ENCODE results near the gene TSPAN17. TPM values are rescaled to one million over a fixed set of nuclear protein-coding genes. Genes with fewer than 3 reads are reported as not detected.

Gene TSPAN17
- total RNA-seq, 2 donors from 2014 or later, result 26.7 to 53.0 TPM

DNA sequence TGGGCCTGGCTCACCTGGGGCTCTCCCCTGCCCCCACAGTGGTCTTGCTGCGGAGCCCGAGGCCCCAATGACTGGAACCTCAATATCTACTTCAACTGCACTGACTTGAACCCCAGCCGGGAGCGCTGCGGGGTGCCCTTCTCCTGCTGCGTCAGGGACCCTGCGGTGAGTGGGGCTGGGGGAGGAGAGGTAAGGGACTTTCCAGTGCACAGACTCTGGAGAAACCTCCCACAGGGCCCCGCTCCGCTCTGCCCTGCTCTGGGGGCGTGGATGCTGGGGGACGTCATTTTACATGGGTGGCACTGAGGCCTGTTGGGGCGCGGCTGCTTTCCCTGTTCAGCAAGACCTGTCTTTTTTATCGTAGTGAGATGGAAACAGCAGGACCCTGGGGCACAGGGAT is 7.6 kb downstream of the TSPAN17 start:
- Mint-ChIP-seq H3K9me3 (no peaks in the 10 kb centered on the region), H3K27ac (no peak overlapping the region), H3K4me1 (peaks cover 42% of the 10 kb centered on the region), H3K4me3 (peak overlapping the region; percentile 21), H3K36me3 (ENCODE audit: low read depth) (peaks cover 37% of the 10 kb centered on the region), H3K27me3 (no peaks in the 10 kb centered on the region)
- no peak for ATAC-seq (replicated peaks)

DNA sequence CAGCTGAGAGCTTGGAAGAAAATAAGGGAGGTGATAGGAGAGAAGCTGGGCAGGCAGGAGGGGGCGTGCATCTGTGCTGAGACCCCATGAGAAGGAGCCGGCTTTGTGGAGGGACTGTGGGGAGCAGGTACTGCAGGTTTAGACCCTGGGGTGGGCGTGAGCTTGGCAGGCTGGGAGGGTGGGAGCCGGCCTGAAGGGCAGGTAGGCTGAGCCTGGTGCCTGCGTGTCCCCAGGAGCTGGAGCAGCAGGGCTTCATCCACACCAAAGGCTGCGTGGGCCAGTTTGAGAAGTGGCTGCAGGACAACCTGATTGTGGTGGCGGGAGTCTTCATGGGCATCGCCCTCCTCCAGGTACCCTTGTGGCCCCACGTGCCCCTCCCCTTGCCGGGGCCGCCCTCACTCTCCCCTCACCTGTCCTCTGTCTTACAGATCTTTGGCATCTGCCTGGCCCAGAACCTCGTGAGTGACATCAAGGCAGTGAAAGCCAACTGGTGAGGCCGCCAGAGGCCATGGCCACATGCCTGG is 9.2 kb downstream of the TSPAN17 start:
- H3K4me1 Mint-ChIP-seq, result peaks cover 47% of the 10 kb centered on the region
- H3K36me3 Mint-ChIP-seq (ENCODE audit: low read depth), result peaks cover 31% of the 10 kb centered on the region
- no peak overlapping the region for H3K27ac Mint-ChIP-seq
- no peaks in the 10 kb centered on the region for H3K27me3 Mint-ChIP-seq
- no peak overlapping the region for H3K4me3 Mint-ChIP-seq
- ATAC-seq (replicated peaks), result no peak
- H3K9me3 Mint-ChIP-seq, result no peaks in the 10 kb centered on the region

DNA sequence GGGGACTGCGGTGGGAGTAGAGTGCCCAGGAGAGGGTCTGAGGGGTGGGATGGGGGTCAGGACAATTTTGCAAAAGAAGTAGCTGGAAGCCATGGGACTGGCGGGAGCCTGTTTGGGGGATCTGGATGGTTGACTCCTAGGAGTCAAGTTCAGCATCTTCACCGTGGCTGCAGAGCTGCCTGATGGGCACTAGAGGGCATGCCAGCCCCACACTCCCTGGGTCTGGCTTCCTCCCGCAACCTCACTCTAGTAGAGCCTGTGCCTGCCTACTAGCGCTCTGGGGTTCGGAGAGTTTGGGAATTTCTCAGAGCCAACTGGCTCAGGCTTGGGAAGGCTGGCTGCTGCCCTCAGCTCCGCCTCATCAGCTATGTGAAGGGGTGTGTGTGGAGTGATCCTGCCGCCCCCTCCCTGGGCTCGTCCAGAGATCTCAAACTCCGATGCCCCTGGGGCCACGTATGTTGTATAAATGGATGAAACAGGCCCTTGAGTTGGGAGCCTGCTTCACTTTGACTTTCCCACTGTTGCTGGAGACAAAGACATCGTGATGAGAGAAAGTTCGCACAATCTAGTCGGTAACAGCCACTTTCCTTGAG is 10.8 kb downstream of the TSPAN17 start:
- no peak overlapping the region for H3K27ac Mint-ChIP-seq
- H3K4me1 Mint-ChIP-seq, result peaks cover 41% of the 10 kb centered on the region
- H3K36me3 Mint-ChIP-seq (ENCODE audit: low read depth), result peaks cover 28% of the 10 kb centered on the region

DNA sequence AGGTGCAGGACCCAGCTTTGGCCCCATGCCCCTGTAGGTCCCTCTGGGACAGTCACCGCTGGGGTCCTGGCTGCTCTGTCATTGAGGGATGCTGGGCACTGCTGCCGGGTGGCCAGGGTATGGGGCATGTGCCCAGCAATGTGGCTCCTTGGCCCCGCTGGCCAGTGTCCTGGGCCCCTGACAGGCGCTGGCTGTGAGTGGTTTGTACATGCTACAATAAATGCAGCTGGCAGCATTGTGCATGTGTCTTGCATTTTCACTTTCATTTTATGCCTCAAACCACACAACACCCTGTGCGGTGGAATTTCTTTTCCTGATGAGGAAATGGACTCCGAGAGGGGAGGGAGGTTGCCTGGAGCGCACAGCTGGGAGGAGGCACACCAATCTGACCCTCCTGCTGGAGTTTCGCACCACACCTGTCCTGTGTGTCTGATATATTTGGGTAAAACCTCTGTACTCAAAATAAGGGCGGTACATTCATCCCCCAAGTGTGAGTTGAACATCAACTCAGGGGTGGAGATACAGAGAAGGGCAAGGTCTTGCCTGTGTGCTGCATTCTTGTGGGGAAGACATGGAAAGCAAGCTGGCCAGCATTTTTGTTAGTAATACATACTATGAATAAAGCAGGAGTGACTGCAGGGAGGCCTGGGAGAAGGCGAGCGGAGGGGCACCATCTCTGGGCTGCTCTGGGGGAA is 11.7 kb downstream of the TSPAN17 start:
- Mint-ChIP-seq H3K9me3 (no peaks in the 10 kb centered on the region), H3K4me1 (peaks cover 33% of the 10 kb centered on the region), H3K27ac (peak overlapping the region; percentile 16), H3K4me3 (peak overlapping the region; percentile 58), H3K36me3 (ENCODE audit: low read depth) (peaks cover 19% of the 10 kb centered on the region), H3K27me3 (peaks cover 5% of the 10 kb centered on the region)
- ATAC-seq (replicated peaks), result no peak

More for the DNA sequence above, 10.8 kb downstream of the TSPAN17 start:
- Mint-ChIP-seq H3K9me3 (no peaks in the 10 kb centered on the region), H3K4me3 (peak overlapping the region; percentile 58), H3K27me3 (no peaks in the 10 kb centered on the region)
- ATAC-seq (replicated peaks), result peak; percentile 54

DNA sequence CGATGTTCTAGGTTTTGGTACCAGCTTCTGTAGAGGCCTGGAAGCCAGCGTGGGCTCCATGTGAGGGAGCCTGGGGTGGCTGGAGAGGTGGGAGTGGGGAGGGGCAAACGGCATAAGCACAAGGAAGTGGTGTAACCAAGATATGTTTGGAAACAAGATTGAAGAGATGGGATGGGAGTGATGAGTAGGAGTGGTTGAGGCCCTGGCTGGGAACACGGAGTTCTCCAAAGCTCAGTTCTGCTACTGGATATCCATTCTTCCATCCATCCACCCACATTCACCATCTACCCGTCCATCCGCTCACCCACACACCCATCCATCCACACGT is 12.2 kb downstream of the TSPAN17 start:
- peak overlapping the region; percentile 58 for H3K4me3 Mint-ChIP-seq
- peaks cover 32% of the 10 kb centered on the region for H3K4me1 Mint-ChIP-seq
- peaks cover 10% of the 10 kb centered on the region for H3K27me3 Mint-ChIP-seq
- peaks cover 19% of the 10 kb centered on the region for H3K36me3 Mint-ChIP-seq (ENCODE audit: low read depth)
- H3K27ac Mint-ChIP-seq, result no peak overlapping the region
- ATAC-seq (replicated peaks), result no peak
- H3K9me3 Mint-ChIP-seq, result no peaks in the 10 kb centered on the region

DNA sequence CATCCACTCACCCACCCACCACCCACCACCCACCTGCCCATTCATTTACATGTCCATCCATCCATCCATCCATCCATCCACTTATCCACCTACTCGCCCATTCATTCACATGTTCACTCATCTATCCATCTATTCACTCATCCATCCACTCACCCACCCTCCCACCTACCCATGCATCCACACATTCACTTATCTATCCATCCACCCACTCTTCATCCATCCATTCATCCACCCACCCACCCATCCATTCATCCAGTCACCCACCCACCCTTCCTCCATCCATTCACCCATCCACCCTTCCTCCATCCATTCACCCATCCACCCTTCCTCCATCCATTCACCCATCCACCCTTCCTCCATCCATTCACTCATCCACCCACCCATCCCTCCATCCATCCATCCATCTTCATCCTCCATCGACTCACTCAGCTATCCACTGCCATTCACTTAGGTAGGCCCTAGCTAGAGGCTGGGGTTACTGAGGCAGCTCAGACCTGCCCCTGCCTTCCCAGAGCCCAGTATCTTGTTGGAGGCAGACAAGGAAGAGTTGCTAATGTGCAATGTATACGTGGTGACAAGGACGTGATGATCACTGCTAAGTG is 12.7 kb downstream of the TSPAN17 start:
- Mint-ChIP-seq H3K9me3 (no peaks in the 10 kb centered on the region), H3K27me3 (peaks cover 10% of the 10 kb centered on the region), H3K4me1 (peaks cover 30% of the 10 kb centered on the region), H3K4me3 (no peak overlapping the region), H3K27ac (no peak overlapping the region), H3K36me3 (ENCODE audit: low read depth) (peaks cover 19% of the 10 kb centered on the region)
- ATAC-seq (replicated peaks), result no peak

DNA sequence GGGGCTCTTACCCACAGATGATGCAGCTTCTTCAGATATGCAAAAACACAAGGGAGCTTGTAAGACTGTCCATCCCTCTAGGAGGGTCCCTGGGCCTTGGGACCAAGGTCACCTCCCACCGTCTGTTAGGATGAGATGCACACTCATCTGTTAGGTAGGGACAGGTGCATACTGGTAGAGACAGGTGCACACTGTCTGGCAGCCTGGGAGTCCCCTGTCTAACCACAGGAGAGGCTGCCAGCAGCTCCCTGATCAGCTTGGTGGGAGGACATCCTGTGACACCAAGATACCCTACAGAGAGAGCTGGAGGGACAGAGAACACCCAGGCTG is 13.2 kb downstream of the TSPAN17 start:
- Mint-ChIP-seq H3K27ac (no peak overlapping the region), H3K27me3 (peaks cover 14% of the 10 kb centered on the region), H3K4me3 (no peak overlapping the region), H3K4me1 (peaks cover 25% of the 10 kb centered on the region), H3K36me3 (ENCODE audit: low read depth) (peaks cover 15% of the 10 kb centered on the region), H3K9me3 (no peaks in the 10 kb centered on the region)
- ATAC-seq (replicated peaks), result peak; percentile 30

DNA sequence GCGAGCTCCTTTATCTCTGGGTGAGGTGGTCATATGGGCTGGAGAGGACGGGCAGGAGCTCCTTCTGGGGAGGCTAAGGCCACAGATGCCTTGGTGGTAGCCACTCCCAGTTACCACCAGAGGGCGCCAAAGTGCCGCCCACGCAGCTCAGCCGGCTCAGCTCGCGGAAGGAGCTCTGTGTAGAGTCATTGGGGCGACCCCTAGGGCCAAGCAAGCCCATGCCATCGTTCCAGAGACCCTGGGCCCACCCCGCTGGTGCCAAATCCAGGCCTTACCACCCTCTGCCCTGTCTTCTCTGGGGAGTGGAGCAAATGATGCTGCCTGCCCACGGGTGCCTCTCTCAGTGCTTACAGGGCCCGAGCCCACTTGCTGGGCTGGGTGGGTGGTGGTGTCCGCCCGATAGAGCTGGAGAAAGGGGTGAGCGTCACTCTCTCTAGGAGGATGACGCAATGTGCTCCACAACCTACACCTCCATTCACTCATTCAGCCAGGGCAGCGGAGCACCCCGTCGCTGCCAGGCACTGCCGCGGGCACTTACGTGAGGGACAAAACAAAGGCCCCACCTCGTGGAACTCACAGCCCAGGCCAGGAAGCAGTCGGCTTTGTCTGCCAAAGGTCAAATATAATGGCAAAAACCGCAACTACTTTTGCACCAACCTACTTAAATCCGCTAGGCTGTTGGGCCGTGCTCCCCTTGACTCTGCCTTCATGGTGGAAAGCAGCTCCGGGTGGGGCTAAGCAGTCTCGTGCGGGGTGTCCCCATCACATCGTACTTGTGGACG is 13.8 kb downstream of the TSPAN17 start:
- peak; percentile 85 for ATAC-seq (replicated peaks)
- peaks cover 15% of the 10 kb centered on the region for H3K27me3 Mint-ChIP-seq
- no peak overlapping the region for H3K4me3 Mint-ChIP-seq
- H3K9me3 Mint-ChIP-seq, result no peaks in the 10 kb centered on the region
- peaks cover 12% of the 10 kb centered on the region for H3K36me3 Mint-ChIP-seq (ENCODE audit: low read depth)
- H3K27ac Mint-ChIP-seq, result no peak overlapping the region
- H3K4me1 Mint-ChIP-seq, result peaks cover 25% of the 10 kb centered on the region

DNA sequence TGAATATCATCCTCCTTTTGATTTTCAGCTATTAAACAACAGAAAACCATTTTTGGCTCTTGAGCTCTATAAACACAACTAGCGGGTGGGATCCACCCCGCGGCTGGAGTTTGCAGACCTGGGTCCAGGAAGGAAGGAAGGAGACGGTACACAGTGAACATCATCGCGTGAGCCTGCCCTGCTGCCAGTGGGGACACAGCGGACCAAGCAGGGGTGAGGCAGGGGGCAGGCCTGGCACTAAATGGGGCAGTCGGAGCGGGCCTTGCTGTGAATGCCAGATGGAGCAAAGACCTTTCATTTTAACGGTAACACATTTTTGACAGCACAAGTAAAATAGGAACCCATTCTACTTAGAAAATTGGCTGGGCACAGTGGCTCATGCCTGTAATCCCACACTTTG is 14.4 kb downstream of the TSPAN17 start:
- peaks cover 25% of the 10 kb centered on the region for H3K4me1 Mint-ChIP-seq
- H3K36me3 Mint-ChIP-seq (ENCODE audit: low read depth), result peaks cover 8% of the 10 kb centered on the region
- peaks cover 15% of the 10 kb centered on the region for H3K27me3 Mint-ChIP-seq
- no peak overlapping the region for H3K27ac Mint-ChIP-seq
- H3K9me3 Mint-ChIP-seq, result no peaks in the 10 kb centered on the region
- no peak overlapping the region for H3K4me3 Mint-ChIP-seq
- no peak for ATAC-seq (replicated peaks)

DNA sequence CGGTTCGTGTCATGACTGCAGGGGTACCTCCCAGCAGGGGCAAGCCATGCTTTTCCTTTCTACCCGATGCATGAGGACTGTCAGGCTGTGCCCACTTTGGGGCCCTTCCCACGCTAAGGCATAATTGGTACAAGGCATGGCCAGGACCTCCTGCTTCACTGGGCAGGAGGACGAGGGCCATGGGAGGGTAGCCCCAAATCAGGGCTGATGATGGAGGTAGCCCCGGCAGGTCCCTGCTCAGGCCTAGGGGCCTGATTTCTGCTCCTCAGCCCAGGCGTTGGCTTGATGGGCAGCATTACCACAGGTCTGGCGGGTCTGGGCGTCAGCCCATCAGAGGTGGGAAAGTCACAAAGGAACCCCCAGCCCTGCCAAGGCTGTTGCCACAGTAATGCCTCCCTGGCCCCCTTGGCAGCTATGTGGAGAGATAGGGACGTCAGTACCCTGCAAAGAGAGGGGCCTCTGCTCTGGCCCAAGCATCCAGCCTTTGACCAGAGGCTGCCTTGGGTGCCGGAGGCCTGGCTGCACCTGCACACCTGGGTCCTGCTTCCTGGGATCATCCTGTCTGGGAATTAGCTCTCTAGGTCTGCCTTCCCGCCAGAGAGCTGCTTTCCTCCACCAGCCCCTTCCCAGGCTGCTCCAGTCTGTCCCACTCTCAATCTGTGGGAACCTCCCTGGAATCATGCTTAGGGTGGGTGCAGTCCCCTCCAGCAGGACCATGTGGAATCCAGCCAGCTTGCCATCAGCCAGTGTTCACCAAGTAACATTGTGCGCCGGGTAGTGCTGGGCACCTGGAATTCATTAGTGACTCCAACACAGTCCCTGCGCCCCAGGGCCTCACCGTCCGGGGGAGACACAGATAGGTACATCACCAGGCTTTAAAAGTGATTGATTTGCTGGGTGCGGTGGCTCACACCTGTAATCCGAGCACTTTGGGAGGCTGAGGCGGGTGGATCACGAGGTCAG is 15.4 kb downstream of the TSPAN17 start:
- H3K4me1 Mint-ChIP-seq, result peaks cover 25% of the 10 kb centered on the region
- H3K36me3 Mint-ChIP-seq (ENCODE audit: low read depth), result peaks cover 4% of the 10 kb centered on the region
- peaks cover 19% of the 10 kb centered on the region for H3K27me3 Mint-ChIP-seq
- no peak overlapping the region for H3K4me3 Mint-ChIP-seq
- ATAC-seq (replicated peaks), result no peak
- H3K27ac Mint-ChIP-seq, result no peak overlapping the region
- H3K9me3 Mint-ChIP-seq, result no peaks in the 10 kb centered on the region

DNA sequence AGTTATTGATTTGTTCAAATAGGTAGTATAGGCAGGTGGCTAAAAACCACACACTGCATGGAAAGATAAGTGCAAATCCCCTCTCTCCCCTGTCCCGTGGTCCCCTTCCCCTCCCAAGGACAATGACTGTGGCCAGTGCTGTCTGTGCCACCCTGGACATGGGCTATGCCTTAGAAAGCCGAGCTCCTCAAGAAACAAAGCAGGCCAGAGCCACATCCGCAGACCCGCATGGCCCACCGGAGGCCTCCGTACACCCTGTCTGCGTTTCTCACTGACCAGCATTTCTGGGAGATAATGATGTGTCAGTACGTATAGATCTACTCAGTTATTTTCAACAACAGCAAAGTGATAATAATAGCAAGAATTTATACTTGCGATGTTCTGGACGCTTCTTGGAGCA is 16.3 kb downstream of the TSPAN17 start:
- peaks cover 19% of the 10 kb centered on the region for H3K4me1 Mint-ChIP-seq
- H3K27me3 Mint-ChIP-seq, result peaks cover 19% of the 10 kb centered on the region
- no peaks in the 10 kb centered on the region for H3K36me3 Mint-ChIP-seq (ENCODE audit: low read depth)
- ATAC-seq (replicated peaks), result no peak
- no peak overlapping the region for H3K4me3 Mint-ChIP-seq
- no peaks in the 10 kb centered on the region for H3K9me3 Mint-ChIP-seq
- no peak overlapping the region for H3K27ac Mint-ChIP-seq

DNA sequence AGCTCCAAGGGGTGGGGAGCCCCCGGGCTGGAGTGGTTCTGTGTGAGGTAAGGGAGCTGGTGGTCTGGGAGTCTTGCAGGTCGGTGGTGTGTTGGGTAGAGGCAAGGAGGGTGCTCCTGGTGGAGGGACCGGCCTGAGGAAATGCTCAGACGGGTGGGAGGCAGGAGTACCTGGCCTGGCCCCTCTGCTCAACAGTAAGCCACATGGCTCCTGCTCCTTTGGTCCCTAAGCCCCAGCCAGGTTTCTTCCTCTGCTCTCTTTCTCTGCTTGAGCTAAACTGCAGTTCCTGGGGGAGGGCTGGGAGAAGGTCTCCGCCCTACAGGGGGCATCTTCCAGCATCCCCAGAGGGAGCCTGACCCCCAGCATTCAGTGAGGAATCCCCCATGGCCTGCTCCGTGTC is 17.2 kb downstream of the TSPAN17 start:
- no peak for ATAC-seq (replicated peaks)
- Mint-ChIP-seq H3K4me3 (no peak overlapping the region), H3K27me3 (peaks cover 19% of the 10 kb centered on the region), H3K27ac (no peak overlapping the region), H3K9me3 (no peaks in the 10 kb centered on the region), H3K36me3 (ENCODE audit: low read depth) (no peaks in the 10 kb centered on the region), H3K4me1 (peaks cover 13% of the 10 kb centered on the region)

DNA sequence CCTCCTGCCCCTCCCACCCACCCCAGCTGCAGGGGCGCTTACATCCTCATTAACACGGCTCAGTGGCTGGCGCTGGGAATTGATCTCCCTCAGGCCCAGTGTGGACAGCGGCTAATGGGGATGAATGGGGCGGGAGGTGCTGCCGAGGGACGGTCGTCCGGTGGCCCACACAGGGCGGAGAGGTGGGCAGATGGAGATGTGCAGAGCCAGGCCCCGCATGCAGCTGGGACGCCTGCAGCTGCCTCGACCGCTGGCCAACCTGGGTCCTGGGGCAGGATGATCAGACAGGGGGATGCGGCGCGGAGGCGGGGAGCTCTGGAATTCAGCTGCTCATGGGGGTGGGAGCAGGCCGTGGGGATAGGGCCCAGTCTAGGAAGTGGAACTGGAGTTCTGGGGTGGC is 17.6 kb downstream of the TSPAN17 start:
- H3K27ac Mint-ChIP-seq, result no peak overlapping the region
- no peak for ATAC-seq (replicated peaks)

DNA sequence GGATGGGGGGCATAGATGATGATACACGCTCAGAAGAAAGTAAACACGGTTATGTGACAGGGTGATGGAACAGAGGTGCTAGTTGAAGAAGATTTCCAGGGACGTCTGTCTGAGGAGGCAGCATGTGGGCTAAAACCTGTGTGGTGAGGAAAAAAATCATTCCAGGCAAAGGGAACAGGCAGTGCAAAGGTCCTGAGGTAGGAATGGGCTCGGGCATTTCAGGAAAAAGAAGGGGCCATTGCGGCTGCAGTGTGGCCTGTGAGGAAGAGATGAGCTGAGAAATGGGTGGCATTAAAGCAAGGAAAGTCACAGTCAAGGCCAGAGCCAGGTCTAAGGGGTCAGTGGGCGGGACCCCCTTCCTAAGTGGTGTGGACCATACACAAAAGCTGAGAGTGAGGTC is 18.2 kb downstream of the TSPAN17 start:
- Mint-ChIP-seq H3K27ac (no peak overlapping the region), H3K27me3 (peaks cover 19% of the 10 kb centered on the region), H3K4me1 (peaks cover 3% of the 10 kb centered on the region), H3K4me3 (no peak overlapping the region), H3K36me3 (ENCODE audit: low read depth) (no peaks in the 10 kb centered on the region), H3K9me3 (no peaks in the 10 kb centered on the region)
- ATAC-seq (replicated peaks), result no peak

More for the DNA sequence above, 17.6 kb downstream of the TSPAN17 start:
- no peaks in the 10 kb centered on the region for H3K9me3 Mint-ChIP-seq
- peaks cover 19% of the 10 kb centered on the region for H3K27me3 Mint-ChIP-seq
- no peak overlapping the region for H3K4me3 Mint-ChIP-seq
- H3K36me3 Mint-ChIP-seq (ENCODE audit: low read depth), result no peaks in the 10 kb centered on the region
- H3K4me1 Mint-ChIP-seq, result peaks cover 9% of the 10 kb centered on the region
